ENCODE results near the gene SLC6A9.

The SLC6A9 gene

GRCh38 chr1:44029260-44029910 is 1.9 kb downstream of the SLC6A9 start:
- DNase-seq (ENCODE audit: low spot score) = no peak

- DNase-seq (ENCODE audit: low spot score) = no peak
Measured at GRCh38 chr1:44027320-44027719, 3.9 kb downstream of the SLC6A9 start.

- DNase-seq (ENCODE audit: low spot score) = no peak
Measured at GRCh38 chr1:44025816-44026215, 5.4 kb downstream of the SLC6A9 start.

GRCh38 chr1:44024903-44025525 is 6.2 kb downstream of the SLC6A9 start:
- DNase-seq (ENCODE audit: low spot score) = no peak

- DNase-seq (ENCODE audit: low spot score) = no peak
Measured at GRCh38 chr1:44024031-44024902, 7.0 kb downstream of the SLC6A9 start.

GRCh38 chr1:44021581-44022321 is 9.5 kb downstream of the SLC6A9 start:
- DNase-seq (ENCODE audit: low spot score) = no peak

GRCh38 chr1:44021156-44021555 is 10.1 kb downstream of the SLC6A9 start:
- no peak for DNase-seq (ENCODE audit: low spot score)

GRCh38 chr1:44020464-44020863 is 10.8 kb downstream of the SLC6A9 start:
- no peak for DNase-seq (ENCODE audit: low spot score)

GRCh38 chr1:44019466-44019948 is 11.8 kb downstream of the SLC6A9 start:
- no peak for DNase-seq (ENCODE audit: low spot score)

GRCh38 chr1:44016890-44017400 is 14.3 kb downstream of the SLC6A9 start:
- DNase-seq (ENCODE audit: low spot score) = no peak

- DNase-seq (ENCODE audit: low spot score) = no peak
Measured at GRCh38 chr1:44016041-44016889, 15.0 kb downstream of the SLC6A9 start.

- DNase-seq (ENCODE audit: low spot score) = no peak
Measured at GRCh38 chr1:44015206-44015605, 16.1 kb downstream of the SLC6A9 start.

- DNase-seq (ENCODE audit: low spot score) = no peak
Measured at GRCh38 chr1:44014365-44015104, 16.7 kb downstream of the SLC6A9 start.

- DNase-seq (ENCODE audit: low spot score) = no peak
Measured at GRCh38 chr1:44013949-44014348, 17.3 kb downstream of the SLC6A9 start.

GRCh38 chr1:44012941-44013609 is 18.2 kb downstream of the SLC6A9 start:
- DNase-seq (ENCODE audit: low spot score) = no peak

- DNase-seq (ENCODE audit: low spot score) = peak; percentile 58
Measured at GRCh38 chr1:44012404-44012803, 18.9 kb downstream of the SLC6A9 start.

- no peak for DNase-seq (ENCODE audit: low spot score)
Measured at GRCh38 chr1:44010935-44011471, 20.3 kb downstream of the SLC6A9 start.

- no peak for DNase-seq (ENCODE audit: low spot score)
Measured at GRCh38 chr1:44008259-44008658, 23.0 kb downstream of the SLC6A9 start.

- no peak for DNase-seq (ENCODE audit: low spot score)
Measured at GRCh38 chr1:44002606-44003157, 28.6 kb downstream of the SLC6A9 start.
